Left cardiac atrium (tissue), 4 donors: ENCODE data around the gene ADGRF3. TPM values are rescaled to one million over a fixed set of nuclear protein-coding genes. Genes with fewer than 3 reads are reported as not detected.
"Not testable (repeated sequence)": the region's sequence is repeated elsewhere in the genome, so short reads cannot be mapped to it uniquely, and the experiment has no call there.

Experiments
- ATAC-seq, 2 donors: fragments of 200-7000 bp; cut with Tn5 transposase; one replicate each; pipeline ENCODE4 v1.9.1; 2020; ENCODE audit warnings: mild to moderate bottlenecking in 2 of 2, moderate library complexity in 2 of 2
- DNase-seq: peaks from one replicate; pipeline ENCODE4 v3.0.0-alpha.2; 2020
- intact Hi-C, 2 donors: fragments of 100-400 bp; cut with DNase I; formaldehyde crosslinking; loops; one replicate each; pipeline versions ENCODE4 v1.14.1 to v1.15.1; 2022 to 2023
- total RNA-seq, 2 donors: library from RNA; stranded (reverse); fragmentation: NEBNext Ultra II Directional; extraction: Animal tissue kit (Norgen Biotek cat#: 25700); gene quantifications; one replicate each; pipeline ENCODE4 v1.2.1, GENCODE V29; 2021
- donor health status: DM: no; HTN: yes; CAD: no.
- donor health status: DM: no; HTN: yes; CAD: no; lungs with severe emphysema.
- donor health status: DM: yes; HTN: yes; CAD: no.
- donor health status: Dilated cardiomyopathy.

ADGRF3 gene
- total RNA-seq, 2 donors from 2014 or later: 0.08 TPM; not detected in 1

DNA sequence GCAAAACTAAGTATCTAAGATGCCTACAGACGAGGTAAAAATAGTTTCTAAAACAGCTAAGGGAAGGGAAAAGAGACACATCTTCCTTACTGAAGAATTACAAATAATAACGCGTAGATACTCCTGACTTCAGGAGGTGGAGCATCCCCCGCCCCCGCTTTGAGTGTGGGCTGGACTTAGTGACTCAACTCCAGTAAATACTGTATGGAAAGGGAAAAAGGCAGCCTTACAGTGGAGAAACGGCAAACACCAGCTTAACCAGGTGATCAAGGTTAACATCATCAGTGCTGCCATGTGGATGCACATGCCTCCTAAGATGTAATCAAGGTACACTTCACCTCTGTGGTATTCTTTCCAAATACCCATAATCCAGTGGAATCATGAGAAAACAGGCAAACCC, 53.9 kb downstream of the ADGRF3 start:
- peak in 1 of 2 donors; percentile 58 for ATAC-seq
- DNase-seq: no peak
- intact Hi-C loops: no loop called here

DNA sequence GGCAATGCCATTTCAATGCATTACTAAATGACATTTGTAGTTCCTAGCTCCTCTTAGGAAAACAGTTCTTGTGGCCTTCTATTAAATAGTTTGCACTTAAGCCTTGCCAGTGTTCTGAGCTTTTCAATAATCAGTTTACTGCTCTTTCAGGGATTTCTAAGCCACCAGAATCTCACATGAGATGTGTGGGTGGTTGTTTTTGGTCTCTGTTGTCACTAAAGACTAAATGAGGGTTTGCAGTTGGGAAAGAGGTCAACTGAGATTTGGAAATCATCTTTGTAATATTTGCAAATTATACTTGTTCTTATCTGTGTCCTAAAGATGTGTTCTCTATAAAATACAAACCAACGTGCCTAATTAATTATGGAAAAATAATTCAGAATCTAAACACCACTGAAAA, 56.6 kb downstream of the ADGRF3 start:
- intact Hi-C loops: no loop called here
- ATAC-seq: no peak

DNA sequence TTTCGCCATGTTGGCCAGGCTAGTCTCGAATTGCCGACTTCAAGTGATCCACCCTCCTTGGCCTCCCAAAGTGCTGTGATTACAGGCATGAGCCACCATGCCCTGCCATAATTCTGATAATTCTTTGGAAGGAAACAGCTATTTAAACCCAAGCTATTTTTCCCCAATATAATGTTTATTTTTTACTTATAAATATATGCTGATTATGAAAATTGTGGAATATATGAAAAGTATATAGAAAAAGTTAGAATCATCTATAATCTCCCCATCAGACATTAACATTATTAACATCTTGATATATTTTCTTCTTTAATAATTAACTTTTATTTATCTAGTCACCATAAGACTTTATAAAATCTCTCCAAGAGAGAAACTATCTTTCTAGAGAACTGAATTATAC, 60.7 kb downstream of the ADGRF3 start:
- DNase-seq (no peak), ATAC-seq (no peak)
- intact Hi-C loops: no loop called here

More for the DNA sequence above, 56.6 kb downstream of the ADGRF3 start:
- DNase-seq: no peak

DNA sequence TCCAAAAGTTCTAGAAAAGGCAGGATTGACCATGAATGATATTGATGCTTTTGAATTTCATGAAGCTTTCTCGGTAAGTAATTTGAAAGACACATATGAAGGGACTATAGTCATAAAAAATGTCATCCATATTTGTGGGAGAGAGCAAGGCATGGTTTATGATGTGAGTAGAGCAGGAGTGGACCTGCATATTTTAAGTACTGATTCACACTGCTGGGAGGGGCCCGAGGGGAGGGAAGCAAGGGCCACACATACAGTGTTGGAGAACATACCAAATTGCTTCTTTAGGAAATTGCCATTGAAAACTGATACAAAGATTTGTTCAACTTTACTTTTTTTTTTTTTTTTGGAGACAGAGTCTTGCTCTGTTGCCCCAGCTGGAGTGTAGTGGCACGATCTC, 62.5 kb downstream of the ADGRF3 start:
- peak in 1 of 2 donors; percentile 35 for ATAC-seq
- intact Hi-C loops: loop anchor here in 1 of 2 donors (5.0 kb wide), 1 partner anchor 52 kb away; no protein-coding TSS in a partner anchor

DNA sequence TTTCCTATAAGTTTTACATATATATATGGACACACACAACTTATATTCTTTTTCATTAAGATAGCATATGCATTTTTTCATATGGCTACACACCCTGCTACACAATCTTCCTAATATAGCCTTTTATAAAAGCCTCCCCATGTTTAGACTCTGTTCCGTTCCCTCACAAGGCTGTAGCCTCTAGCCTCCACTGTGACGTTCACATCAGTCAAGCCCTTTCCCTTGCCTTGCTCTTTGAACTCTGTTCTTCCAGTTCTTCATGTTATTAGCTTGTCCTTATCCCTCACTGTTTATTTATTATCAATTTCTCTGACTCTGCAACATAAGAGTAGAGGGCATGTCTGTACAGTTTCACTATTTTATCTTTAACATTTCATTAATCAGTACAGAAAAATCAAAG, 63.0 kb downstream of the ADGRF3 start:
- ATAC-seq (no peak), DNase-seq (no peak)
- intact Hi-C loops: loop anchor here in 1 of 2 donors (5.0 kb wide), 1 partner anchor 51 kb away; no protein-coding TSS in a partner anchor

More for the DNA sequence above, 62.5 kb downstream of the ADGRF3 start:
- DNase-seq: no peak

DNA sequence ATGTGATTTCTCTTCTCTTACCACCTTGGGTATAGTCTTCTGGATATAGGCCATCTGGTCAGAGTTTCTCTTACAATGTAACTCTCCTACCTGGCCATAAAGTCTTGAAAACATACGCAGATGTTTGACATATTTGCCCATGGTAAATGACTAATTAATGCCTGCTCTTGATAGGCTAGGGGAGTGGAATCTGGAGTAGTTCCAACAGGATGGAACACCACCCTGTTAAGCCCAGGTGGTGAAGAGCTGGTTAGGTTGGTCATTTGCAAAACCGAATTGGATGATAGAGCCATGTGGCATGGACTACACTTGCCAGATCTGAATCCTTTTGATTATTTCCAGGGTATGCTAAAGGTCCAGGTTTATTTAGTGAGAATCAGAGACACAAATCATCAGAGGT, 65.4 kb downstream of the ADGRF3 start:
- intact Hi-C loops: loop anchor here (2.0 to 5.0 kb wide), 2 partner anchors 42 to 49 kb away; no protein-coding TSS in a partner anchor
- DNase-seq (no peak), ATAC-seq (no peak)

DNA sequence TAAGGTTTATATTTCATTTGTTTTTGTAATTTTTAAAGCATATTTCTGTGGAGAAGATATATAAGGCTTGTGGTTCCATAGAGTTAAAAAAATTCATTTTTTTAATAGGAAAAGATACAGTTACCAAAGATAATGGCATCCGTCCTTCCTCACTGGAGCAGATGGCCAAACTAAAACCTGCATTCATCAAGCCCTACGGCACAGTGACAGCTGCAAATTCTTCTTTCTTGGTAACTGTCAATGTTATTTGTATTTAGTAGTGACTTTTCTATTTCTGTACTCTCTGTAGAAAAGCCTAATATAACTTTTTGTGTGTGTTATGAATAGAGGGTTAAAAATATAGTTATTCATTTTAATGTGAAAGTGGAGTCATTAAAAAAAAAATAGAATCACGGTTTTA, 66.7 kb downstream of the ADGRF3 start:
- intact Hi-C loops: loop anchor here (2.0 to 5.0 kb wide), 2 partner anchors 41 to 48 kb away; no protein-coding TSS in a partner anchor
- ATAC-seq (no peak), DNase-seq (no peak)

DNA sequence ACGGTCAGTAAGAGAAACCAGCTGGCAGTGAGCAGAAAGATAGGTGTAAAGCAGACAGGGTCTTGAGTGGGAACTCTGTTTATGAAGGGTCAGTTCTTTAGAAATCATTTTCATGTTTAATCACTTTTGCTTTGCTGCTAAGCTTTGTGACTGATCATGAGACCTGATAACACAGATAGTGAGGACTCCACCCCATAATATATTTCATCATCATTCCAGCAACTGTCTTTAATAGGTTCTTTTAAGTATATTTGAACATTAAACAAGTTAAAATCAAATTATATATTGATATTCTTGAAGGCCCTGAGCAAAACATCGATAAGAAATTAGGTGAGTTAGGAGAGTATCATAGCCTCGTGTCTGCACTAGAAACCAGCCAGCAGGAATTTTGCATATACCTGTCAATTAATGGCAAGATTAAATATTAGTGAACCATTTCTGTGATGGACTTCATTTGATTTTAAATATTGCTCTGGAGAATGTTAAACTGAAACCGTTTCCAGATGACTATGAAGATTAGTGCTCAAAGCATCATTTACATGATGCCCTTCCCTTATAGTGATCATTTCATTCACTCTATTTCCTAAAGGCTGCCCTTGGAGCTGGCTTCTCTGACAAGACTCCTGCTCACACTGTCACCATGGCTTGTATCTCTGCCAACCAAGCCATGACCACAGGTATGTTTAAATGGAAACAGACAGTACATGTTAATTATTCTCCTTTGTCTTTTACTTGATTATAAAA, 69.9 kb downstream of the ADGRF3 start:
- ATAC-seq: no peak
- no peak for DNase-seq
- intact Hi-C loops: no loop called here

DNA sequence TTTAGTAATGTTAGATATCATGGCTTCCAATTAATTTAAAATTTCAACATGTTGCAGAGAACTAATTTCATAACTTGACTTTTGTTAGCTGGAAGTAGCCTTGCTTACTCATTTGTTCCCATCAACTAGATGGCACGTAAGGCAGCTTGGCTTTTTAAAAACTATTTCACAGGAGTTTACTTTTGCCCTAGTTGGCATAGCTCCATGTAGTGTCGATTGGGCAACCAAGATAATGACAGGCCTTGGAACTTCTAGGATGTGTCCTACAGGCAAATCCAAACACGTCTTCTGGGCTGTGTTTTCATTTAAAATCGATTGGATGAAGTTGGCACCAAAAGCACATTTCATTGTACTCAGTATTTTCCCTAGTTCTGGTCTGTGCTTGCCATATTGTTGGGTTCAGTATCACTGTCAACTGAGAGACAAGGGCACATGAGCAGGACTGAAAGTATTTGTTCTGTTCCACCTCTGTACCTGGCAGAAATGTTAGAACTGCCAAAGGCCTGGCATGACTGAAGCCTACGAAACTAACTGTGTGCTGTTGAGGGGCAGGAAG, 72.5 kb downstream of the ADGRF3 start:
- peak; percentile 50 for DNase-seq
- ATAC-seq: peak; percentile 90 to 93
- intact Hi-C loops: no loop called here

DNA sequence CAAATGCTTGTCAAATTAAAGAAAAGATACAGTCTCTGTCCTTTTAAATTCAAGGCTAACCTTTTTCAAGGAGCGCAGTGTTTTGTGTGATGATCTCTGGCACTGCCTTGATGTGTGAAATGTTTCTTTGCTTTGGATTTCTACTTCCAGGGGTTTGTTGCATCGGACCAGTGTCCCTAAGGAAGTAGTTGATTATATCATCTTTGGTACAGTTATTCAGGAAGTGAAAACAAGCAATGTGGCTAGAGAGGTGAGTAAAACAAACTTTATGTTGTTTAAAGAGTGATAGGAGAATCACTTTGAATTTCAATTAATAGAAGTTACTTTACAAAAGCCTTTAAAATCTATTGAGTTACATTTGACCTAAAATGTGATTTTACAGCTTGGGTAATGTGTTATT, 73.1 kb downstream of the ADGRF3 start:
- intact Hi-C loops: no loop called here
- DNase-seq (no peak), ATAC-seq (peak in 1 of 2 donors; percentile 33)

DNA sequence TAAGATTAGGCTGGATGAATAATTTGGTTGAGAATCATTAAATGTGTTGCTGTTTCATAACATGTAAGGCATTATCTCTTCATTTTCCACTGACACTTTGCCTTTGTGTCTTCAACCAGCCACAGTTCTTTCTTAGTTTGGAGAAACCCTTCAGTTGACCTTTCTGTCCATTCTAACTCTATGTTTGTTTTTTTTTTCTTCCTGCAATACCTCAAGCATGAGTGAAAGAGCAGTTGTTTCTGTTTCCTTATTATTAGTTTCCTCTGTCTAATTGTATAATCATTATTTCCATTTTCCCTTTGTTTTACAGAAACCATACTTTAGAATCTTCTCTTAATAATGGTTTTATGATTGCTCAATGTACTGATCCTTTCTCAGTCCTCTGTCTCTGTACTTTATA, 76.2 kb downstream of the ADGRF3 start:
- no peak for DNase-seq
- ATAC-seq: no peak
- intact Hi-C loops: no loop called here

DNA sequence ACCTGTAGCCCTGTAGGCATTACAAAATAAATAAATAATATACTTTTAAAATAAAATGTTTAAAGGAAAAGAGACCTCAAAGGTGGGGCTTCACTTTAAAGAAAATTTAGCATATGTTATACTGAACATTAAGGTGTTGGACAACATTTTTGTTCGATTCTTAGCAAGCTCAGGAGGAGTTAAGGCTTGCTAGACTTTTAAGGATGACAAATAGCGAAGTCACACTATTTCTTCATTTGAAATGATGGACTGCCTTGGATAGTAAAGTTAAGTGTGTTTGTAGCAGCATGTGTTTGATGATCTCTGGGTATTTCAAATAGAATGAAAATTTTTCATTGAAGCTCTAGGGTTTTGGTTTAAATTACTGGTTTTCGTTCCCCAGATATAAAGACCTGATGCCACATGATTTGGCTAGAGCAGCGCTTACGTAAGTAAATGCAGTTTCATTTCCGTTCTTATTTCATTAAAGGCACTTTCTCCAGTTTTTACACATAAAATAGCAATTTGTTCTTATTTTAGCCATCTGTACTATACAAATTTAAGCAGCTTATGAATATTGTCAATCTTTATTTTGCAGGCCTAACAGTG, 76.9 kb downstream of the ADGRF3 start:
- intact Hi-C loops: no loop called here
- DNase-seq: no peak
- no peak for ATAC-seq

DNA sequence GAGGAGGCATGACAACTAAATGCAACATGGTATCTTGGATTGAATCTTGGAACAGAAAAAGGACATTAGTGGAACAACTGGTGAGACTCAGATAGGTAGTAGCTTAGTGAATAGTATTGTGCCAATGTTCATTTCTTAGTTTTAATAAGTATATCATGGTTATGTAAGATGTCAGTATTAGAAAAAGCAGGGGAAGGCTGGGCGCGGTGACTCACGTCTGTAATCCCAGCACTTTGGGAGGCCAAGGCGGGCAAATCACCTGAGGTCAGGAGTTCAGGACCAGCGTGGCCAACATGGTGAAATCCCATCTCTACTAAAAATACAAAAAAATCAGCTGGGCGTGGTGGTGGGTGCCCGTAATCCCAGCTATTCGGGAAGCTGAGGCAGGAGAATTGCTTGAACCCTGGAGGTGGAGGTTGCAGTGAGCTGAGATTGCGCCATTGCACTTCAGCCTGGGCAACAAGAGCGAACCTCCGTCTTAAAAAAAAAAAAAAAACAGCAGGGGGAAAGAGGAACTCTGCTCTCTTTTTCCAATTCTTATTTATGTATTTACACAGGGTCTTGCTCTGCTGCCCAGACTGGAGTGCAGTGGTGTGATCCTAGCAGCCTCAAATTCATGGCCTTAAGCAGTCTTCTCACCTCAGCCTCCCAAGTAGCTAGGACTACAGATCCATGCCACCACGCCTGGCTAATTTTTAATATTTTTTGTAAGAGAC, 77.8 kb downstream of the ADGRF3 start:
- ATAC-seq: peak in 1 of 2 donors; percentile 33
- DNase-seq, intact Hi-C loops: not testable (repeated sequence)

DNA sequence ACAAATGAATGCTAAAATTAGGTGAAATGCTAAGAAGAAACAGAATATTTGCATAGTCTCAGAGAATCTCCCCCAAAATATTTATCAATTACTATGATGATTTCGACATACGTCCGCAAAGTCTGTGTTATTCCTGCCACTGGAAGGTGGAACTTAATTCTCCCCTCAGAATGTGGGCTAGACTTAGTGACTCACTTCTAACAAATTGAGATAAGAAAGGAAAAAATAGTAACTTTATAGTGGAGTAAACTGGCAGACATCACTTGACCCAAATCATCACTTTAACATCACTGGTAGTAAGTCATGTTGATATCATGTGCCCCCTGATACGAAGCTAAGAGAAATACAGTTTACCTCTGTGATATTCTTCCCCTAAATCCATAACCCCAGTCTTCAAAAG, 78.4 kb downstream of the ADGRF3 start:
- DNase-seq: no peak
- intact Hi-C loops: no loop called here
- ATAC-seq: peak; percentile 67 to 82

DNA sequence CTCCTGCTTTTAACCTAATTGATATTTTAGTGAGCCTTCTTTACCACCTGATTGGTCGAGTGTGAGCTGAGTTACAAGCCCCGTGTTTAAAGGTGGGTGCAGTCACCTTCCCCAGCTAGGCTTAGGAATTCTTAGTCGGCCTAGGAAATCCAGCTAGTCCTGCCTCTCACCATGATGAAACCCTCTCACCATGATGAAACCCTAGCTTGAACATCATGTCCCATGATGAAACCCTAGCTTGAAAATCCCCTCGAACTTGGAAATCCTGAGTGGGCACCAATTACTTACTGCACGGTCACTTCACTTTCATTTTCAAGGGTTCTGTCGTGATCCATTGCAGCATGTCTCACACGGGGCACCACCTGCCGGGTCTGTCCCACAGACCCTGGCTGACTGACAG, 87.8 kb downstream of the ADGRF3 start:
- ATAC-seq, DNase-seq, intact Hi-C loops: not testable (repeated sequence)

Other genes starting within 250 kb of the ADGRF3 start
- 1 to 10 TPM; 4.2 to 4.8 TPM for gene GAREM2, start 173.7 kb downstream of the ADGRF3 start, total RNA-seq
- 100 to 1,000 TPM; 330 to 349 TPM for gene HADHA, start 102.2 kb downstream of the ADGRF3 start, total RNA-seq
- gene HADHB, start 101.8 kb downstream of the ADGRF3 start, total RNA-seq: 100 to 1,000 TPM; 711 to 792 TPM
- gene SELENOI, start 646 bp downstream of the ADGRF3 start, total RNA-seq: 10 to 100 TPM; 13.5 to 20.4 TPM
- gene DRC1, start 55.1 kb upstream of the ADGRF3 start, total RNA-seq: not detected
- under 1 TPM in 1 of 2 donors, not detected in 1; 0.18 TPM for gene OTOF, start 131.3 kb upstream of the ADGRF3 start, total RNA-seq